Activated naive CD4-positive, alpha-beta T cell treated with Interleukin-2 at 50 U/mL for 16 hours (primary cell): ENCODE data around the gene RAB37.

Source experiments
- DNase-seq: peaks from one replicate; pipeline ENCODE4 v3.0.0-alpha.2; 2020

Gene RAB37

DNA sequence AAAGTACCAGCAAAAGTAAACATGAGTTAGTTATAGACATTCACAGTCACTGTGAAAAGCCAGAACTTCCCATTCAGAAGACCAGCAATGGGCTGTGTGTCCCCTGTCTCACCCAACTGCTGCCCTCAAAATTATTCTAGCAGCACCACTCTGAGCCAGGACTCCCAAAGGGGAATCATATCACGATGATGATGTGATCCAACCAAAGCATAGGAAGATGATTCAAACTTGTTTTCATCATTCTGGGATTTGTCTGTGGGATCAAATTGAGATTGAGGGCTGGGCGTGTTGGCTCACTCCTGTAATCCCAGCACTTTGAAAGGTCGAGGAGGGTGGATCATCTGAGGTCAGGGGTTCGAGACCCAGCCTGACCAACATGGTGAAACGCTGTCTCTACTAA lies 45.5 kb downstream of the RAB37 start:
- DNase-seq: no peak

DNA sequence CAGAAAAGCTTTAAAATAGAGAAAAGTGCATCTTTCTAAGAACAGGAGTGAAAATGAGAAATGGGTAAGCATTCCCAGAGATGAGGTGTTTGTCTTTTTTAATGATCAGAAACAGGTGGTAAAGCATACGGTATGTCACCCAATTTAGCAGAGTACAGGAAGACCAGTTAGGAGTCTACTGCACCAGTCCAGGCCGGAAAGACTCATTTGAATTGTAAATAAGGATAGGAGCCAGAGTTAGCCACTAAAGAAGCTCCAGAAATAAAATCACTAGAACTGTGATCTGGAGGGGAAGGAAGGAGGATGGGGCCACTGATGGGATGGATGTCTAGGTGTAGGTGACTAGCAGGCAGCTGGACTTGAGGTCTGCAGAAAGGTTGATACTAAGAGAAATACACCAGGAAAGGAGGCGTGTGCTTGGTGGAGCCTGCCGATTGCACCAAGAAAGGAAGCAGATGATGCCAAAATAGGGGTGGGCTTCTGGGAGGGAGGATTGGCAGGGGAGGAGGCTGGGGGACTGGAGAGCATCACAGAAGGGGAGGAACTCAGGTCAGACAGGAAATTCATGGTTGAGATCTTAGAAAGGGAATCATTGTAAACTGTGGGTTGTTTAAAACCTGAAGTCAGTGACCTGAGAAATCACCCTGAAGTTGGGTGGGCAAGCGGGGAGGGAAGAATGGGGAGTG lies 47.2 kb downstream of the RAB37 start:
- DNase-seq: no peak

DNA sequence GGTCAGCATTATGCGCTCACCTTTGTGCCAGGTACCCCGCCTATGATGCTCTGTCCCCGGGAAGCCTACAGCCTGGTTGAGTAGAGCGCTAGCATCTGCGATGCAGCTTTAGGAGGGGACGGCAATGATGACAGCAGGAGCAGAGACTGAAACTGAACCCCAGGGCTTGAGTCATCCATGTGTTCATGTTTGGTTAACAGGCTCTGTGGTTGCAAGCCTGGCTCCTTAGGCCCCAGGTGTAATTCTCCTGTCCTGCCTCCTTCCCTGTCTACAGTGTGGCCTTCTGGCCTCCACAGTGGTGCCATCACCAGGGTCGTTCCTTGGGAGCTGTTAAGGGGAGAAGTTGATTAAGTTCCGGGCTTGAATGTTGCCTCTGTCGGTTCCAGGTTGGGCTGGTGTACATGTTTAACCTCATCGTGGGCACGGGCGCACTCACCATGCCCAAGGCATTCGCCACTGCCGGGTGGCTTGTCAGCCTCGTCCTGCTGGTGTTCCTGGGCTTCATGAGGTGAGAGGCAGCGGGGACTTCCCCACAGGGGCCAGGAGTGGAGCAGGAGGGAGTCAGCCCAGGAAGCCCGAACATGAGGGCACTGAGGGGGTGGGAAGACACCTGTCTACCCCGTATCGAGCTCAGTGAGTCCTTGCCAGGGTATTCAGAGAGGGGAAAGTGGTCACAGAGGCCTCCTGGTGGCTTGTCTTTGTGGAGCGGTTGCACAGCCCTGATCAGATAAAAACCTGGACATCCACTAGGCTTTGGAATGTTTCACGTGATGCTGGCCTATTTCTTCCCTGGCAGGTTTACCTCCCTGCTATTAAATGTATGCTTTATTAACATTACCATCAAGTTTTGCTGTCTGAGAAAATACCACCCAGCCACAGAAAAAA lies 48.3 kb downstream of the RAB37 start:
- no peak for DNase-seq

DNA sequence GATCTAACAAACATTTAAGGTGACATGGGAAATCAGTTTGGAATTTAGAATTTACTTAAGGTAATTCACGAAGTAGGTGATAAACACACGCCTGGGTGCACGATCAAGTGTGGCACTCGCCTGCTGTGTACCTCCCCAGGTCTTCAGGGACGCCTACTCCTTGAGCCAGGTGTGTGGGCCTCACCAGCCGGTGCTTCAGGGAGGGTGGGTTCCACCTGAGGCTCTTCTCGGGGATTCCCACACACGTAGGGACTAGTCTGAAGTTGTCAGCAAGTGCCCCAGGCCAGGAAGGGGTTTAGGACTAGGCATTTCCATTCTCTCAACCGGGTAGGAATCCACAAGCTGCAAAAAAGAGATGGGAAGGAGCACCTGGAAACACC lies 48.9 kb downstream of the RAB37 start:
- DNase-seq: no peak

- DNase-seq: no peak
Observed at GRCh38 chr17:74786431-74787055, 49.5 kb downstream of the RAB37 start.

DNA sequence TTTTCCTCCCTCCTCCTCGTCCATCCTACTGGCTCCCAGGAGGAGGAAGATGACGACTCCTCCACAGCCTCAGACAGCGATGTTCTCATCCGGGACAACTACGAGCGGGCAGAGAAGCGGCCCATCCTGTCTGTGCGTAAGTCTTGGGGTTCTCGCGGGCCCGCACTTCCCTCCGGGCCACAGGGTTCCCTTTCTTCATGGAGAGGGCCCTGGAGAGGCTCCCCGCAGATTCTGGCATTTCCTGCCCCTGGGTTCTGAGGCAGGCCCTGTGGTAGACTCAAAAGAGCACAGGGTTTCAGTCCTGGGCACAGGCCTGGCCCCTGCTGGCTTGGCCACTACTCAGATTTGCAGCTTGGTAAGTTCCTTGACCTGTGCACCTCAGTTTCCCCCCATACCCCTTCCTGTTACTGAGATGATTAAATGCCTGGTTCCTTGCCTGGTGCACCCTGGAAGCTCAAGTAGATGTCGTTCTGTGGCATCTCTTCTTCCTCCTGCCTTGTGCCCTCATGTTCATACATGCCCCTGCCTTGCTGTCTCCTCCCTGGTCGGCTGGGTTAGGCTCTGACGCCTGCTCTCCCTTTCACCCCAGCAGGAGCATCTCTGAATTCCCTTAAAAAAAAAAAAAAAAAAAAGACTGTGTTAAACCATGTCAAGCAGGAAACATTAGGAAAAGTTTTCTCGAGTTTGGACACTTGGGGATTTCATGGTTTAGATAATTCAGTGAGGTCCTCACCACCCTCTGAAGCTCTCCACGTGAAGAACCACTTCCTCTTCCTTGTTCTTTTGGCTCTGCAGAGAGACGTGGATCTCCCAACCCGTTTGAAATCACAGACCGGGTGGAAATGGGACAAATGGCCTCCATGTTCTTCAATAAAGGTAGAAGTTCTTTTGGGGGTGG lies 53.4 kb downstream of the RAB37 start:
- DNase-seq: no peak

DNA sequence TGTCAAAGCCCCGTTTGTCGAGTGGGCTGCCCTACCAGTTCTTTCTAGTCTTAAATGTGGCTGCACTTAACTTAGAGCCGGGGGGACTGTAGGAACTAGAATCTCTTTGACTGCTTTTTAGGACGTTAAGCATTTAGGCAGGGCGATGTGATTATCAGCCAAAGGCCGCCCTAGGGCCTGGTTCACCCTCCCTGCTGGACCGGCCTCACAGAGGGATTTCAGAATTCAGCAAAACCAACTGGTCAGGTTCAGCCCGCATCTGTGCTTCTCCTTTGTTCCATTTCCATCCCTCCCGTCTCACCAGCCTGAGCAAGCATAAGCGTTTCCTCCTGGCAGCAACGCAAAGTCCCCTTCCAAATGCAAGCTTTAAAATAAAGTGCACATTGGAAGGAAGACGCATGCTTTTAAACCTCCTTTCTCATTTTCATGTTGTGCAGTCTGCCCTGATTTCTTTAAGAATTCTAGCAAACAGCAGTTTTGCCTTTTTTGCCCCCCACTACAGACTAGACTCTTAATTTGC lies 55.6 kb downstream of the RAB37 start:
- no peak for DNase-seq

GRCh38 chr17:74795327-74796020 lies 58.4 kb downstream of the RAB37 start:
- DNase-seq: no peak

DNA sequence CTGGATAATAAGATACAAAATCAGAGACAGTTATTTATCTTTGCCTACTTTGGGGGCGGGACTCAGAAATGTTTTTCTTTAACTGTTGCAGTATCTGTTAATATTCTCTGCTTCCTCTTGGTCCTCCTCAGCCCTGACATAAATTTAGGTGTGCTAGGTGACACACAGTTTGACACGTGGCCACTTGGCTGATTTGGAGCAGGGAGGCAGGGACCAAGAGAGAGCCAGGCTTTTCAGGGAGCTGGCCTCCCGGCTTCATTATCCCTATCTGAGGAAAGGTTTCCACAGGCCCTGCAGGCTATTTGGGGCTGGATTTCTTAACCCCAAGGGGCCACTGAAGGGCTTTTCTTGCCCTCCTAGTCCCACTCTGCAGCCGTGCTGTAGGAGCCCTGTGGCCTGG lies 59.2 kb downstream of the RAB37 start:
- no peak for DNase-seq

GRCh38 chr17:74796866-74797265 lies 59.8 kb downstream of the RAB37 start:
- no peak for DNase-seq
